NCI-H2227 (cell line): ENCODE measurements around the gene RABL6.
"Not testable (repeated sequence)": the region's sequence is repeated elsewhere in the genome, so short reads cannot be mapped to it uniquely, and the experiment has no call there.

Source experiments
- DNase-seq: peaks from one replicate; lab custom pipeline; 2025; ENCODE audit not compliant: unreplicated experiment; lab: John Stamatoyannopoulos, UW

Gene RABL6

DNA sequence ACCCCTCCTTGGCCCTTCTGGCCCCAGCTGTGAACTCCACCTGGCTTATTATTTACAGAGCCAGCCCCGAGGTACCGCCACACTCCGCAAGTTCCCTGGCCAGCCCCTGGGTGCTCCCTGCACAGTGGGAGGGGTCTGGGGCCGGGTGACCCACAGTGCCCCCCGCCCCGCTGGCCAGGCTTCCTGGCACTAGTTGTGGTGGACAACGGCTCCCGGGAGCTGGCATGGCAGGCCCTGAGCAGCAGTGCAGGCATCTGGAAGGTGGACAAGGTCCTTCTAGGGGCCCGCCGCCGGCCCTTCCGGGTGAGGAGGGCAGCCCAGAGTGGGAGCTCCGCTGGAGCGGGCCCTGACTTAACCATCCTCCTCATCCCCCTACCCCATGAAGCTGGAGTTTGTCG lies 48.3 kb downstream of the RABL6 start:
- DNase-seq: no peak

DNA sequence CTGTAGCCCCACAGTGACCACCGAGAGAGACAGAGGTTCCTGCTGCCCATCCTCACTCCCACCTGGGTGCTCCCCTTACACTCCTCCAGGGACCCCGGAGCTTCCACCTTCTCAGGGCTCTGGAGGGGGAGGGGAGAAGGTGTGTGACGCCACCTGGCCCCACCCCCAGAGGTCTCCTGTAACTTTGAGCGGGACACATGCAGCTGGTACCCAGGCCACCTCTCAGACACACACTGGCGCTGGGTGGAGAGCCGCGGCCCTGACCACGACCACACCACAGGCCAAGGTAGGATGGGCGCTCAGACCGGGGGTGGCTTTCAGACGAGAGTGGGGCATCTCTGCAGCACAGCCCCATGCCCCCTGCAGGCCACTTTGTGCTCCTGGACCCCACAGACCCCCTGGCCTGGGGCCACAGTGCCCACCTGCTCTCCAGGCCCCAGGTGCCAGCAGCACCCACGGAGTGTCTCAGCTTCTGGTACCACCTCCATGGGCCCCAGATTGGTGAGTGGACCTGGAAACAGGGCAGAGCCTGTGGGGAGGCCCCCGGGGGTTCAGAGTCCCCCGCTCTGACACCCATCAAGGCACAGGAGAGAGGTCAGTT lies 48.9 kb downstream of the RABL6 start:
- no peak for DNase-seq

DNA sequence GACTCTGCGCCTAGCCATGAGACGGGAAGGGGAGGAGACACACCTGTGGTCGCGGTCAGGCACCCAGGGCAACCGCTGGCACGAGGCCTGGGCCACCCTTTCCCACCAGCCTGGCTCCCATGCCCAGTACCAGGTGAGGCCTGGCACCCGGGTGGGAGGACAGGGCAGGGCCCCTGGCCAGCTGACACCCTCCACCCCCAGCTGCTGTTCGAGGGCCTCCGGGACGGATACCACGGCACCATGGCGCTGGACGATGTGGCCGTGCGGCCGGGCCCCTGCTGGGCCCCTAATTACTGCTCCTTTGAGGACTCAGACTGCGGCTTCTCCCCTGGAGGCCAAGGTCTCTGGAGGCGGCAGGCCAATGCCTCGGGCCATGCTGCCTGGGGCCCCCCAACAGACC lies 49.4 kb downstream of the RABL6 start:
- no peak for DNase-seq

DNA sequence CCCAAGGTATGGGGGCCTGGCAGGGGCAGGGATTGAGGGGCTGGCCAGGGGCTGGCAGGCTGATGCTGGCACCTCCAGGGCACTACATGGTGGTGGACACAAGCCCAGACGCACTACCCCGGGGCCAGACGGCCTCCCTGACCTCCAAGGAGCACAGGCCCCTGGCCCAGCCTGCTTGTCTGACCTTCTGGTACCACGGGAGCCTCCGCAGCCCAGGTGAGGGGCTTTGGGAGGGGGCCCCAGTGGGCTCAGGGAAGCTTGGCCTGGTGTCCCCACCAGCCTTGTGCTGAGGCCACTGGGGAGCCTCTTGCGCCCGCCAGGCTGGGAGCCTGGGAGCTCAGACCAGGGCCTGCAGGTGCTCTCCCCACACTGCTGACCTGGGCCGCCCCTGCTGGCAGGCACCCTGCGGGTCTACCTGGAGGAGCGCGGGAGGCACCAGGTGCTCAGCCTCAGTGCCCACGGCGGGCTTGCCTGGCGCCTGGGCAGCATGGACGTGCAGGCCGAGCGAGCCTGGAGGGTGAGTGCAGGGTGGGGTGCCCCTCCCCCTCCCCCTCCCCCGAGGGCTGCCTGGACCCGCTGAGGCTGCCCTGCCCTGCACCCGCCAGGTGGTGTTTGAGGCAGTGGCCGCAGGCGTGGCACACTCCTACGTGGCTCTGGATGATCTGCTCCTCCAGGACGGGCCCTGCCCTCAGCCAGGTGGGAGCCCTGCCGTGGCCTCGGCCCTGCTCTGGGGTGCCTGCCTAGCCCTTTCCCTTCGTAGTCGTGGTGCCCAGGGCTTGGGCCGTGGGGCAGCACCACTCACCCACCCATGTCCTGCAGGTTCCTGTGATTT lies 50.0 kb downstream of the RABL6 start:
- DNase-seq: no peak

DNA sequence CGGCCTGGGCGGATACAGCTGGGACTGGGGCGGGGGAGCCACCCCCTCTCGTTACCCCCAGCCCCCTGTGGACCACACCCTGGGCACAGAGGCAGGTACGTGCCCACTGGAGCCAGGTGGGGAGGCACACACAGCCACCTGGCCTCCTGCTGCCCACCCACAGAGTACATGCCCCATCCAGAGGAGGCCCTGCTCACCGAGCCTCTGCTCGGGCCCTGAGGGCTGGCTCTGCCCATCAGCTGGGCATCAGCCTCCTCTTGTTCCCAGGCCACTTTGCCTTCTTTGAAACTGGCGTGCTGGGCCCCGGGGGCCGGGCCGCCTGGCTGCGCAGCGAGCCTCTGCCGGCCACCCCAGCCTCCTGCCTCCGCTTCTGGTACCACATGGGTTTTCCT lies 50.7 kb downstream of the RABL6 start:
- DNase-seq: no peak

DNA sequence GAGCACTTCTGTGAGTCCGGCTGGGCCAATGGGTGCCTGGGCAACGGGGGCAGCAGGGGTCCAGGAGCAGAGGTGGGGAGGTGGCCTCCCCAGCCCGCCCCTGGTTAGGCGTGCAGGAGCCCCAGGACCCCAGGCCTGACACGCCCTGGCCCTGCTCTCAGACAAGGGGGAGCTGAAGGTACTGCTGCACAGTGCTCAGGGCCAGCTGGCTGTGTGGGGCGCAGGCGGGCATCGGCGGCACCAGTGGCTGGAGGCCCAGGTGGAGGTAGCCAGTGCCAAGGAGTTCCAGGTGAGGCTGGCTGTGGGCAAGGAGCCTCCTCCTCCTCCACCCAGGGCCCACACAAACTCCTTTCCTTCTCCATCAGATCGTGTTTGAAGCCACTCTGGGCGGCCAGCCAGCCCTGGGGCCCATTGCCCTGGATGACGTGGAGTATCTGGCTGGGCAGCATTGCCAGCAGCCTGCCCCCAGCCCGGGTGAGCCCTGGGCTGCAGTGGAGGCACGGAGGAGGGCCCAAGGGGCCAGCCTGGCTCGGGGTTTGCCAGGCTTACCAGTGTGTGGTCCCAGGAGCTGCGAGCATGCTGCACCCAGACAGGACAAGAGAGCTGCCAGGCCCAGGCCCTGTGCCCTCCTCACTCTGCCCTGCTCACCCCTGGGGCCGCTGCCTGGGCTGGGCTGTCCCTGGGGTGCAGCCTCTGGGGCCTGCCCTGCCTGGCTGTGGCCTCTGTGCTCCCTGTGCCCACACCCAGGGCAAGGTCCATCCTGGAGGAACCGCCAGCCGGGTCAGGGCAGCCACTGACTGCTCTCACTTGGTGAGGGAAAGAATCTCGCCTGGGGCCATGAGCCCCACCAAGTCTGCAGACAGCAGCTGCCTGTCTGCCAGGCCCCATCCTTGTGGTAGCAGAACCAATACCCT lies 51.4 kb downstream of the RABL6 start:
- no peak for DNase-seq

DNA sequence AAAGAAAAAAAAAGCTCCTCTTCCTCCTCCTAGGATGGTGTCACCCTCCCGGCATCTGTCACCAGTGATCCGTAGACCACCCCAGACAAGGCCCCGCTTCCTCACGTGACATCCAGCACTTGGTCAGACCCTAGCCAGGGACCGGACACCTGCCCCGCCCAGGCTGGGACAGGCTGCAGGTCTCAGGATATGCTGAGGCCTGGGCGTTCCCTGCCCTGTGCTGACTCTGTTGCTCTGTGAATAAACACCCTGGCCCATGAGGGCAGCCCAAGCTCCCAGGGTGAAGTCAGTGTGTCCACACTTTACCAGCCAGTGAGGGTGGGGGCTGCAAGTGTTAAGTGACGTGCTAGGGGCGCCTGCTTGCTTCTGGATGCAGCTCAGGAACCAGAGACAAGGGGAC lies 52.8 kb downstream of the RABL6 start:
- DNase-seq: no peak

DNA sequence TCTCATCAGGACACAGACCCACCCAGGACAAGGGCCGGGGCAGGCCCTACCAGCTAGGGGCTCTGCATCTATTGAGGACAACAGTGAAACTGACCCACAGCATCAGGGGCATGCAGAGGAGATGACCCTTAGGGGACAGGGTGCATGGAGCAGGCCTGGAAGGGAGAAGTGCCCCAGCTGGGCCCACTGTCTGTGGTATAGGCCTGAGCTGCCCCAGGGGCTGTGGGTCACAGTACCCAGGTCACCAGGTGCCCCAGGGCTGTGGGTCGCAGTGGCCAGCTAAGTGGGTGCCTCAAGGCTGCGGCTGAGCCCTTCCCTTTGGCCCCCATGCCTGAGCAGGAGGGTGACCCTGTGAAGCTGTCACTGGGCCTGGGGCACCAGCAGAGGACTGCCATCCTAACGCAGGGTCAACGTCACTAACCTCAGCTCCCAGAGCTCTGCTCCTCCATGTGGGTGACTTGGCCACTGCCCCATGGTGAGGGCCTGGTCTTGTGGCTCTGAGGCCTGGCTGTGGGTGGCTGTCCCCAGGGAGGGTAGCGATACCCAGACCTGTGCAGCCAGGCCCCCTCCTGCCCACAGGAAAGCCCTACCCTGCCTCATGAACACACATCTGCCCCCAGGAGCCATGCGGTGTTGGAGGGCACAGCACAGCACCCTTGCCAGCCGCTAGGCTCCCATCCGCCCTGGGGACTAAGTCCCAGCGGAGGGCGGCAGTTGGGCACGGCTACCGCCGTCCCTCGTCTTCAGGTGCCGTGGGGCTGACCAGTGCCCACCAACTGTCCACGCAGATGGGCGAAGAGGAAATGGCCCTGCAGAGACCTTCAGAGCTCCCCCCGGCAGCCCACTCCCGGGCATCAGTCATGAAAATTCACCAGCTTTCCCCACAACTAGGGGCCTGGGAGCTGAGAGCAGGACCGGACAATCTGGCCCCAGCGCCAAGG lies 53.5 kb downstream of the RABL6 start:
- no peak for DNase-seq

DNA sequence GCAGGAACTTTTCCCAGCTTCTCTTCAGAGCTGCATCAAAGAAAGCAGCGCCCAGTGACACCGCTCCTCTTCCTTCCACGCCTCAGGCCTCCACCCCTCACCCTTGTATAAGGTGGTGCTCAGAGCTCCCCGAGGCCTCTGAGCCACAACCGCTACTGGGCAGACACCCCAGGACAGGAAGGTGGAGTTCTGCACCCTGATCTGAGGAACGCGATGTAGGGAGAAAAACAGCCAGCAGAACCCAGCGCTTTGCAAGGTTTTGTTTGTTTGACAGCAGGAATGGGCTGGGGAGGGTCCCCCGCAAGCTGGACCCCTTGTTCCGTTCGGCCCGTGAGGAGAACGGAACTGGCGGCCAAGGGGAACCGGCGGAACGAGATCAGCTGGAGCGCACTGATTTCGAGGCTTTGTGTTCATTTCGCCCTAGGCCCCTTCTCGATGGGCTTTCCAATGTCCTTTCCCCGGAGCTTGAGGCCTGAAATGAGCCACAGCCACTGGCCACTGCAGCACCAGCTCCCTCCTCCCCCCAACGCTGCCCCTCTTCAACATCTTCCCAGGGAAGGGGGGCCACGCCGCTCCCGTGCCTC lies 54.2 kb downstream of the RABL6 start:
- no peak for DNase-seq

DNA sequence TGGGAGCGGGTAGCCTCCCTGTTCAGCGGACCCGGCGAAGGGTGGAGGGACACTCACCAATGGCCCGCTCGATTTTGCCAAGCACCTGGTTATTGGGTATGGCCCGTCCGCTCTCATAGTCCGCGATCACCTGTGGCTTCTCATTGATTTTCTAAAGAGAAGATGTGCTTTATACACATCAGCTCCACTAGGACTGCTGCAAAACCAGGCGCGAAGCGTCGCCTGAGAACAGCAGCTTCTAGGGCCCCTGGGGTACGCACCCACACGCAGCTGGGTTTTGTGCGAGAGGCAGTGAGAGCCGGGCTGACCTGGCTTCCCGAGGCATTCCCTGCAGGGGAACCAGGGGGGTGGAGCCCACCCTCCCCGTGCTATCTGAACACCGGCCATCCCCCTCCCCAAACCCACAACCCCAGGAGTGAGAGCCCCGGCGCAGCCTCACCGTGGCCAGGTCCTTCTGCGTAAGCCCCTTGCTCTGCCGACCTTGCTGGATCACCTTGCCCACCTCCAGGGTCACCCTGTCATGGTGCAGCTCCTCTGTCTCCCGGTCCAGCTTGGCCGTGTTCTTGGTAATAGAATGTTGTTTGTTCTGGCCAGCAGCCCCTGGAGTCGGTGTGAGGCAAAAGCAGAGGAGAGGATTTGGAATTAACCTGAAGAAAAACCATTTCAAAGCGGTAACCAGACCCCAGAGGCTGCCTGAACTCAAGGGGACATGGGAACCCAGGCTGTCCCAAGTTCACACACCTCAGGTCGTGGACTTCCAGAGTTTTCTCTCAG lies 55.3 kb downstream of the RABL6 start:
- no peak for DNase-seq

DNA sequence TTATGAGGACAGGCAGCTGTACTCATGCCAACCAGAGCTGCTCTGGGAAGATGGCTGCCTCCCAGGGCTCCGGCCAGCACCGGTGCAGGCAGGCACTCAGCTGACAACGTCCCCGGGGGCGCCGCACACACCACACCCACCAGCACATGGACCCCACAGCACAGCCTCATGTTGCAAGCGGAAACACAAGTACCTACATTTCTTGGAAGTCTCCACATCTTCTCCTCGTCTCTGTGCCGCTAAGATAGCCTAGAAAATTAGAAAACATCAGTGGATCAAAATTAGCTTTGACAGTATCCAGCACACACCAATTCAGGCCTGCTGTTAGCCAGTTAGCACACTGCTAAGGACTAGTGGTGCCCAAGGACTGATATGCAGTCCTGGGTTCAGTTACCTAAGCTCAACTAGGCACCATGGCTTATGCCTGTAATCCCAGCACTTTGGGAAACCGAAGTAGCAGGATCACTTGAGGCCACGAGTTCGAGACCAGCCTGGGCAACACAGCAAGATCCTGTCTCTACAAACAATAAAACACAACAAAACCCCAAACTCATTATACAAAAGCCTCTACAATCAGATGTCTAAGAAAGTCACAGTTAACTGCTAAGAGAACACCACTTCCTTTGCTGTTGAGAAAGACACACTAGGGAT lies 56.0 kb downstream of the RABL6 start:
- no peak for DNase-seq

DNA sequence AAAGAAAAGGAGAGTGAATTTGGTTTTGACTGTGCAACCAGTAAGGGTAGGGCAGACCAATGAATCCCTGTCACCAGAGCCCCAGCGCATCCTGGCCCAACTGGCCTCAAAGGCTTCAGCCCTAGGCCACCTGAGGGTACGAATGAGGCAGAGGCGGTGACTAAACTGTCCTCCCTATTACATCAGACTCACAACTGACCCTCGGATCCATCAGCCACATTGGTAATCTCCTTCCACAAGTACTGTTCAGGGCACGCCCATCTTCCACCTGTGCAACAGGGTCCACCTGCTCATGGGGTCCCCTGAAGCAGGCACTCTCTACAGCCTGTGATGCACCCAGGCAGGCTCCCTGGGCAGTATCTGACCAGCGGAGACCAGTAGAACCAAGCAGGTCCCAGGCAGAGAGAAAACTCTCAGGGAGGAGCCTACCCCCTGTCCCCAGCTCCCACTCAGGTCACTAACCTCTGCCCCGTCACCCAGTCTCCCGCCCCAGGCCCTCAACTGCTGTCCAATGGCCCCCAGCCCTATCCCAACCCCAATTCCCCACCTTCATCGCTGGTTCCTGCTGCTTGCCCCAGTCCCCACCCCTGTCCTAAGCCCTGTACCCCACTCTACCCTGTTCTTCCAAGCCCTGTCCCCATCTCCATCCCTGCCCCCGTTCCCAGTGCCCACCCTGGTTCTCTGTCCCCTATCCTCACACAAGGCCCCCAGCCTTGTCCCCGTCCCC lies 57.5 kb downstream of the RABL6 start:
- no peak for DNase-seq

DNA sequence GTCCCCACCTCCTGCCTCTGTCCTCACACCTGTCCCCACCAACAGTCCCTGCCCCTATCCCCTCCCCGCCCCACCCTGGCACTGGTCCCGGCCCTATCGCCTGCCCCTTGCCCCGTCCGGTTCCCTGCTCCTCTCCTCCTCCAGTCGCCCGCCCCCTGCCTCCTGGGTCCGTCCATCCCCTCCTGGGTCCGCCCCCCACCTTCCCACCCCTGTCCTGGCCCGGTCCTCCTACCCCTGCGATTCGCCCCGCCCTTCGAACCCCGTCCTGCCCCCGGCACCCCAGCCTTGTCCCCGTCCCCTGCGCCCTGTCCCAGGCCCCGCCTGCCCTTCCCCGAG lies 58.0 kb downstream of the RABL6 start:
- DNase-seq: no peak

DNA sequence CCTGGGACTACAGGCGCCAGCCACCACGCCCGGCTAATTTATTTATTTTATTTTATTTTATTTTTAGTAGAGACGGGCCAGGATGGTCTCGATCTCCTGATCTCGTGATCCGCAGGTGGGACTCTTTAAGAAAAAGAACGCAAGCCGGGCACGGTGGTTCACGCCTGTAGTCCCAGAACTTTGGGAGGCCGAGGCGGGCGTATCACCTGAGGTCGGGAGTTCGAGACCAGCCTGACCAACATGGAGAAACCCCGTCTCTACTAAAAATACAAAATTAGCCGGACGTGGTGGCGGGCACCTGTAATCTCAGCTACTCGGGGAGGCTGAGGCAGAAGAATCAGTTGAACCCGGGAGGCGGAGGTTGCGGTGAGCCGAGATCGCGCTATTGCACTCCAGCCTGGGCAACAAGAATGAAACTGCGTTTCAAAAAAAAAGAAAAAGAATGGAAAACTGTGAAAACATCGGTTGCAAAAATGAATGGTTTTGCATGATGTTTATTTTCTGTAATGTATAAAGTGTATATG lies 59.2 kb downstream of the RABL6 start:
- not testable (repeated sequence) for DNase-seq

DNA sequence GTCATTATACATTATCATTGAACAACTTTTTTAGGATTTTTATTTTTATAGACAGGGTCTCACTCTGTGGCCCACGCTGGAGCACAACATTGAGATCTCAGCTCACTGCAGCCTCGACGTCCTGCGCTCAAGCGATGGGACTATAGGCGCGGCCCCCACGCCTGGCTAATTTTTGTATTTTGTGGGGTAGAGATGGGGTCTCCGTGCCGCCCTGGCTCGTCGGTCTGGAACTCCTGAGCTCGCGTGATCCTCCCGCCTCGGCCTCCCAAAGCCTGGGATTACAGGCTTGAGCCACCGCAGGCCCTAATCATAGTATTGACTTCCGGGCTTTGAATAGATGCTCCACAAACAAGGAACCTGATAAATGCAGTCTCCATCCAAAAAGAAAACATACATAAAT lies 59.7 kb downstream of the RABL6 start:
- no peak for DNase-seq

DNA sequence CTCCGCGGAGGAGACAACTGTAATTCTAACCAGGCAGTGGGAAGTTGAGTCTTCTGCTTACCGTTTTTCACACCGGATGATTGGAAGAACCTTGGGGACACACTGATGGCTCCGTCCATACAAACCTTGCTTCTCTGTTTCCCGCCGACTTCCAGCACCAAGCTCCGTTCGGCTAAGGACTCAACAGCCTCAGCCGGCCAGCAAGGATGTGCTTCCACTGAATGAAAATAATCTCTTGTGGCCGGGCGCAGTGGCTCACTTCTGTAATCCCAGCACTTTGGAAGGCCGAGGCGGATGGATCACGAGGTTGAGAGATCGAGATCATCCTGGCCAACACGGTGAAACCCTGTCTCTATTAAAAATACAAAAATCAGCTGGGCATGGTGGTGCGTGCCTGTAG lies 60.2 kb downstream of the RABL6 start:
- no peak for DNase-seq

DNA sequence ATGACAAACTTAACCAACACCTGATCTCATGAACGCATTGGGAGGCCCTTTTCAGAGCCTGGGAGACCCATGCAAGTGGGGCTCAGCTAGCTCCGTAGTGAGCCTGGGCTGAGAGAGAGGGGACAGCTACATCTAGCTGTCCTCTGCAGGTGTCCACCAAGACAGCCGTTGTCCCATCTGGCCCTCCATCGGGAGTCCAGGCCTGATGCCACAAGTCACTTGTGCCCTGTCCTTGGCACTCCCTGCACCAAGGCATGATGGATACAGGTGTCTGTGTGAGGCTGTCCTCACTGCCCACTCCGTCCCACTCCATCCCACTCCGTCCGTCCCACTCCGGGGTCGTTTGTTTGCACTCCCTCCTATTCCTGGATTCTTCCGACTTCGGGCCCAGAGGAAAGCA lies 60.9 kb downstream of the RABL6 start:
- DNase-seq: no peak

DNA sequence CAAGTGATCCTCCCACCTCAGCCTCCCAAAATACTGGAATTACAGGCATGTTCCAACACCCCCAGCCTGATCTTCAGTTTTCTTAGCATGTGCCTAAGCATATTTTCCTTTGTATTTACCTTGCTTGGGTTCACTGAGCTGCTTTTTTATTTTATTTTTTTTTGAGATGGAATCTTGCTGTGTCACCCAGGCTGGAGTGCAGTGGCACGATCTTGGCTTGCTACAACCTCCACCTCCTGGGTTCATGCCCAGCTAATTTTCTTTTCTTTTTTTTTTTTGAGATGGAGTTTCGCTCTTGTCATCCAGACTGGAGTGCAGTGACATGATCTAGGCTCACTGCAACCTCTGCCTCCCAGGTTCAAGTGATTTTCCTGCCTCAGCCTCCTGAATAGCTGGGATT lies 61.9 kb downstream of the RABL6 start:
- not testable (repeated sequence) for DNase-seq
